Loucy (cell line): ENCODE measurements around the gene RNF183.

ENCODE experiments used
- CTCF ChIP-seq: fragments of 200-600 bp; sonication (generic); conservative IDR thresholded peaks from 2 replicates; pipeline ENCODE4 v1.5.1; 2014; ENCODE audit warnings: mild to moderate bottlenecking, antibody characterized with exemption, low read length
- EZH2phosphoT487 ChIP-seq: fragments of 200-600 bp; IDR thresholded peaks from 2 replicates; pipeline ENCODE4 v1.6.1; 2018; ENCODE audit warnings: antibody characterized with exemption, mild to moderate bottlenecking, moderate library complexity, borderline replicate concordance

DNA sequence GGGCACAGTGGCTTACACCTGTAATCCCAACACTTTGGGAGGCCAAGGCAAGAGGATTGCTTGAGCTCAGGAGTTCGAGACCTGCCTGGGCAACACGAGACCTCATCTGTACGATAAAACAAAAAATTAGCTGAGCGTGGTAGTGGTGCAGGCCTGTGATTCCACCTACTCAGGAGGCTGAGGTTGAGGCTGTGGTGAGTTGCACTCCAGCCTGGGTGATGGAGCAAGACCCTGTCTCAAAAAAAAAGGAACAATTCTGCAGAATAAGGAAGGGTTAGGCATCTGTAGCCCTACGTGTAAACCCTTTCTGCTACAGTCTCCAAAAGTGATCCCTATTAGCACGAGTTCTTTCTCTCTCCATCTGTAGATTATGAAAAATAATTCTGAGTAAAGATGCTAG, 47.7 kb downstream of the RNF183 start:
- TF ChIP-seq CTCF (no peak), EZH2phosphoT487 (no peak)
